HepG2 (cell line): ENCODE measurements around the gene UNC5A. TPM values are rescaled to one million over a fixed set of nuclear protein-coding genes. Genes with fewer than 3 reads are reported as not detected.

Experiments used
- CC2D1A ChIP-seq: sonication (generic); formaldehyde crosslinking; IDR thresholded peaks from 2 replicates; pipeline ENCODE4 v1.8.1; 2023; ENCODE audit warnings: mild to moderate bottlenecking, missing genetic modification reagents
- ETS1 ChIP-seq: sonication (generic); formaldehyde crosslinking; IDR thresholded peaks from 2 replicates; pipeline ENCODE4 v1.4.0; 2020; ENCODE audit warnings: missing genetic modification reagents
- FOSL1 ChIP-seq: sonication (generic); formaldehyde crosslinking; IDR thresholded peaks from 2 replicates; pipeline ENCODE4 v1.9.0; 2021; ENCODE audit warnings: missing genetic modification reagents, borderline replicate concordance
- FOXP1 ChIP-seq, 2 experiments: fragments of 450-650 bp in 1 of 2; IDR thresholded peaks; 2 replicates each; pipeline ENCODE4 v1.6.1; 2017 to 2018; ENCODE audit warnings: antibody characterized with exemption in 1 of 2
- HOXA7 ChIP-seq: sonication (generic); formaldehyde crosslinking; IDR thresholded peaks from 2 replicates; pipeline ENCODE4 v1.8.1; 2022; ENCODE audit warnings: mild to moderate bottlenecking, missing genetic modification reagents, moderate library complexity
- MAZ ChIP-seq, 2 experiments: sonication (generic) in 1 of 2; formaldehyde crosslinking in 1 of 2; IDR thresholded peaks; 2 replicates each; pipeline versions ENCODE4 v1.5.0 to v1.6.1; 2012 to 2020; ENCODE audit warnings: low read depth in 2 of 2, mild to moderate bottlenecking in 2 of 2, borderline replicate concordance in 1 of 2, improper control_type of control experiment in 1 of 2, low read length in 1 of 2, missing genetic modification reagents in 1 of 2, moderate library complexity in 1 of 2
- MTA1 ChIP-seq: sonication (generic); formaldehyde crosslinking; IDR thresholded peaks from 2 replicates; pipeline ENCODE4 v1.4.0; 2020; ENCODE audit warnings: missing genetic modification reagents, mild to moderate bottlenecking, borderline replicate concordance
- MXD3 ChIP-seq: IDR thresholded peaks from 2 replicates; pipeline ENCODE4 v1.6.1; 2016; ENCODE audit warnings: mild to moderate bottlenecking, missing biosample characterization, missing genetic modification reagents
- NFIB ChIP-seq: sonication (generic); formaldehyde crosslinking; IDR thresholded peaks from 2 replicates; pipeline ENCODE4 v1.9.0; 2021; ENCODE audit warnings: missing genetic modification reagents, mild to moderate bottlenecking, borderline replicate concordance
- NRL ChIP-seq: sonication (generic); formaldehyde crosslinking; IDR thresholded peaks from 2 replicates; pipeline ENCODE4 v1.5.0; 2020; ENCODE audit warnings: missing genetic modification reagents, mild to moderate bottlenecking, moderate library complexity, borderline replicate concordance
- XBP1 ChIP-seq: sonication (generic); formaldehyde crosslinking; IDR thresholded peaks from 2 replicates; pipeline ENCODE4 v1.5.0; 2020; ENCODE audit warnings: missing genetic modification reagents
- ZBTB21 ChIP-seq: sonication (generic); formaldehyde crosslinking; IDR thresholded peaks from 2 replicates; pipeline ENCODE4 v1.4.0; 2020; ENCODE audit warnings: missing genetic modification reagents
- ZNF20 ChIP-seq: sonication (generic); formaldehyde crosslinking; IDR thresholded peaks from 2 replicates; pipeline ENCODE4 v1.4.0; 2020; ENCODE audit warnings: mild to moderate bottlenecking, moderate library complexity, missing genetic modification reagents
- ZNF354B ChIP-seq: sonication (generic); formaldehyde crosslinking; IDR thresholded peaks from 2 replicates; pipeline ENCODE4 v1.8.0; 2022; ENCODE audit warnings: mild to moderate bottlenecking, missing genetic modification reagents
- ZNF382 ChIP-seq: sonication (generic); formaldehyde crosslinking; IDR thresholded peaks from 2 replicates; pipeline ENCODE4 v1.5.0; 2020; ENCODE audit warnings: missing genetic modification reagents, mild to moderate bottlenecking, borderline replicate concordance
- ZNF589 ChIP-seq: sonication (generic); formaldehyde crosslinking; conservative IDR thresholded peaks from 2 replicates; pipeline ENCODE4 v1.8.0; 2022; ENCODE audit warnings: mild to moderate bottlenecking, moderate library complexity, missing genetic modification reagents
- ZNF720 ChIP-seq: sonication (generic); formaldehyde crosslinking; IDR thresholded peaks from 2 replicates; pipeline ENCODE4 v1.4.0; 2020; ENCODE audit warnings: missing genetic modification reagents
- ZSCAN30 ChIP-seq: sonication (generic); formaldehyde crosslinking; IDR thresholded peaks from 2 replicates; pipeline ENCODE4 v1.5.0; 2020; ENCODE audit warnings: mild to moderate bottlenecking, missing genetic modification reagents
- ZZZ3 ChIP-seq: sonication (generic); formaldehyde crosslinking; IDR thresholded peaks from 2 replicates; pipeline ENCODE4 v1.4.0; 2020; ENCODE audit warnings: missing genetic modification reagents, mild to moderate bottlenecking, borderline replicate concordance
- polyA plus RNA-seq, 8 experiments: library from polyadenylated mRNA; depleted of rRNA in 3 of 8; stranded (reverse) in 7 of 8; unstranded in 1 of 8; fragments of >200 nt; fragmentation: Illumina TruSeq in 4 of 8; extraction: Trizol in 4 of 8; gene quantifications; 2 replicates each; pipeline versions ENCODE4 v1.2.1 to v1.2.3, GENCODE V29; 2011 to 2016; ENCODE audit warnings: low read depth in 4 of 8, missing spikeins in 1 of 8, mixed read lengths in 1 of 8; ENCODE audit not compliant: insufficient read depth in 1 of 8
- total RNA-seq, 5 experiments: library from RNA; depleted of rRNA; stranded (reverse); fragments of >200 nt; fragmentation: Illumina TruSeq; extraction: Trizol; gene quantifications; 2 replicates each; pipeline ENCODE4 v1.2.3, GENCODE V29; 2016; ENCODE audit warnings: low read depth in 1 of 5
- TF ChIP-seq, protein P1 (sequence below): sonication (generic); formaldehyde crosslinking; IDR thresholded peaks from 2 replicates; pipeline ENCODE4 v1.4.0; 2020; ENCODE audit warnings: missing genetic modification reagents, low read depth, mild to moderate bottlenecking, borderline replicate concordance
- TF ChIP-seq, protein P2 (sequence below): sonication (generic); formaldehyde crosslinking; IDR thresholded peaks from 2 replicates; pipeline ENCODE4 v1.4.0; 2020; ENCODE audit warnings: missing genetic modification reagents, borderline replicate concordance

Gene UNC5A
- total and polyA plus RNA-seq, 2 of the 13 experiments (the other 11 are each of a cell fraction or from before 2014, with no cell fraction given): not detected

GRCh38 chr5:176837707-176838115 is 27.4 kb downstream of the UNC5A start (continued):
- TF ChIP-seq CC2D1A (peak; percentile 100), ZNF20 (CRISPR knock-in tag) (peak; percentile 99), ETS1 (peak; percentile 100), ZNF382 (CRISPR knock-in tag) (peak; percentile 83; the same call in 1 of the 2 replicates), FOXP1 (IDR thresholded peaks at IDR 0.05) (no peak), FOXP1 (CRISPR knock-in tag; IDR thresholded peaks at IDR 0.05) (peak; percentile 87), ZNF720 (CRISPR knock-in tag) (peak; percentile 99), ZNF589 (CRISPR knock-in tag) (peak; percentile 100), ZBTB21 (CRISPR knock-in tag) (peak; percentile 93), ZZZ3 (CRISPR knock-in tag) (peak; percentile 99), MAZ (IDR thresholded peaks at IDR 0.05; ENCODE audit: borderline replicate concordance, low read depth, low read length) (peak; percentile 55; the same call in 1 of the 2 replicates), MAZ (CRISPR knock-in tag; IDR thresholded peaks at IDR 0.05; ENCODE audit: low read depth) (peak; percentile 100), NFIB (CRISPR knock-in tag) (peak; percentile 53; the same call in 1 of the 2 replicates), MXD3 (peak; percentile 100), HOXA7 (peak; percentile 100), MTA1 (CRISPR knock-in tag) (peak; percentile 96), XBP1 (CRISPR knock-in tag) (peak; percentile 100), ZSCAN30 (peak; percentile 100), ZNF354B (CRISPR knock-in tag) (peak; percentile 100), NRL (CRISPR knock-in tag) (peak; percentile 100), FOSL1 (peak; percentile 94)
- TF ChIP-seq, protein P1, sequence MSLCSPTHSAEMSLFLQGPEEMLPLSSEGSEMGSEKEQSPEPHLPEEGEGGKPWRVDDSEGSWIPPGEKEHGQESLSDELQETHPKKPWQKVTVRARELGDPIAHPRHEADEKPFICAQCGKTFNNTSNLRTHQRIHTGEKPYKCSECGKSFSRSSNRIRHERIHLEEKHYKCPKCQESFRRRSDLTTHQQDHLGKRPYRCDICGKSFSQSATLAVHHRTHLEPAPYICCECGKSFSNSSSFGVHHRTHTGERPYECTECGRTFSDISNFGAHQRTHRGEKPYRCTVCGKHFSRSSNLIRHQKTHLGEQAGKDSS: peak; percentile 100
- TF ChIP-seq, protein P2, sequence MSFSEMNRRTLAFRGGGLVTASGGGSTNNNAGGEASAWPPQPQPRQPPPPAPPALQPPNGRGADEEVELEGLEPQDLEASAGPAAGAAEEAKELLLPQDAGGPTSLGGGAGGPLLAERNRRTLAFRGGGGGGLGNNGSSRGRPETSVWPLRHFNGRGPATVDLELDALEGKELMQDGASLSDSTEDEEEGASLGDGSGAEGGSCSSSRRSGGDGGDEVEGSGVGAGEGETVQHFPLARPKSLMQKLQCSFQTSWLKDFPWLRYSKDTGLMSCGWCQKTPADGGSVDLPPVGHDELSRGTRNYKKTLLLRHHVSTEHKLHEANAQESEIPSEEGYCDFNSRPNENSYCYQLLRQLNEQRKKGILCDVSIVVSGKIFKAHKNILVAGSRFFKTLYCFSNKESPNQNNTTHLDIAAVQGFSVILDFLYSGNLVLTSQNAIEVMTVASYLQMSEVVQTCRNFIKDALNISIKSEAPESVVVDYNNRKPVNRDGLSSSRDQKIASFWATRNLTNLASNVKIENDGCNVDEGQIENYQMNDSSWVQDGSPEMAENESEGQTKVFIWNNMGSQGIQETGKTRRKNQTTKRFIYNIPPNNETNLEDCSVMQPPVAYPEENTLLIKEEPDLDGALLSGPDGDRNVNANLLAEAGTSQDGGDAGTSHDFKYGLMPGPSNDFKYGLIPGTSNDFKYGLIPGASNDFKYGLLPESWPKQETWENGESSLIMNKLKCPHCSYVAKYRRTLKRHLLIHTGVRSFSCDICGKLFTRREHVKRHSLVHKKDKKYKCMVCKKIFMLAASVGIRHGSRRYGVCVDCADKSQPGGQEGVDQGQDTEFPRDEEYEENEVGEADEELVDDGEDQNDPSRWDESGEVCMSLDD (CRISPR knock-in tag): peak; percentile 100
